Neural progenitor cell (in vitro differentiated cells): ENCODE measurements around the gene ARHGAP21. TPM values are rescaled to one million over a fixed set of nuclear protein-coding genes. Genes with fewer than 3 reads are reported as not detected.

Experiments
- DNase-seq: peaks from one replicate; pipeline ENCODE4 v3.0.0-alpha.2; 2016; ENCODE audit warnings: low spot score
- H2AFZ ChIP-seq: fragments of 200-600 bp; sonication (generic); replicated peaks from 2 replicates; pipeline ENCODE4 v1.6.1; 2016; ENCODE audit warnings: antibody characterized with exemption
- H3F3A ChIP-seq: fragments of 200-600 bp; sonication (generic); 2 replicates; pipeline ENCODE4 v1.6.1; 2016; ENCODE audit warnings: antibody characterized with exemption, low read depth
- H3K27ac ChIP-seq: fragments of 200-600 bp; sonication (generic); 2 replicates; pipeline ENCODE4 v1.5.1; 2016; ENCODE audit warnings: mild to moderate bottlenecking
- H3K27me3 ChIP-seq: fragments of 200-600 bp; sonication (generic); 2 replicates; pipeline ENCODE4 v1.6.1; 2016; ENCODE audit warnings: mild to moderate bottlenecking, moderate library complexity
- H3K36me3 ChIP-seq: fragments of 200-600 bp; sonication (generic); 2 replicates; pipeline ENCODE4 v1.5.1; 2016
- H3K4me1 ChIP-seq: fragments of 200-600 bp; sonication (generic); 2 replicates; pipeline ENCODE4 v1.6.1; 2016; ENCODE audit warnings: mixed run types
- H3K4me2 ChIP-seq: fragments of 200-600 bp; sonication (generic); 2 replicates; pipeline ENCODE4 v1.6.1; 2016
- H3K4me3 ChIP-seq: fragments of 200-600 bp; sonication (generic); 2 replicates; pipeline ENCODE4 v1.5.1; 2016
- H3K79me2 ChIP-seq: fragments of 200-600 bp; sonication (generic); 2 replicates; pipeline ENCODE4 v1.6.1; 2016; ENCODE audit warnings: low read depth
- H3K9ac ChIP-seq: fragments of 200-600 bp; sonication (generic); 2 replicates; pipeline ENCODE4 v1.6.1; 2016
- H3K9me3 ChIP-seq: fragments of 200-600 bp; sonication (generic); 2 replicates; pipeline ENCODE4 v1.5.1; 2016; ENCODE audit warnings: low read depth
- H4K20me1 ChIP-seq: fragments of 200-600 bp; sonication (generic); 2 replicates; pipeline ENCODE4 v1.6.1; 2016; ENCODE audit warnings: low read depth
- H3K27ac Mint-ChIP-seq: 3 replicates; pipeline ENCODE4 v1.8.0; 2021; ENCODE audit warnings: mixed read lengths
- H3K27me3 Mint-ChIP-seq: 2 replicates; pipeline ENCODE4 v1.8.0; 2022; ENCODE audit warnings: low read depth, mild to moderate bottlenecking, inconsistent platforms, moderate library complexity, mixed read lengths; ENCODE audit not compliant: insufficient read depth
- H3K36me3 Mint-ChIP-seq: 3 replicates; pipeline ENCODE4 v1.8.0; 2021; ENCODE audit warnings: mixed read lengths
- H3K4me1 Mint-ChIP-seq: 3 replicates; pipeline ENCODE4 v1.8.0; 2021; ENCODE audit warnings: mixed read lengths
- H3K4me3 Mint-ChIP-seq: 3 replicates; pipeline ENCODE4 v1.8.0; 2021; ENCODE audit warnings: mild to moderate bottlenecking, moderate library complexity, mixed read lengths
- H3K9me3 Mint-ChIP-seq: 3 replicates; pipeline ENCODE4 v1.8.0; 2020; ENCODE audit warnings: mixed read lengths
- EZH2 ChIP-seq: fragments of 200-600 bp; sonication (generic); IDR thresholded peaks from 2 replicates; pipeline ENCODE4 v1.6.1; 2017; ENCODE audit warnings: antibody characterized with exemption, mild to moderate bottlenecking, moderate library complexity
- EZH2phosphoT487 ChIP-seq: fragments of 200-600 bp; sonication (generic); IDR thresholded peaks from 2 replicates; pipeline ENCODE4 v1.6.1; 2017; ENCODE audit warnings: antibody characterized with exemption
- total RNA-seq: library from RNA; depleted of rRNA; stranded (reverse); fragments of >200 nt; gene quantifications from 2 replicates; pipeline ENCODE4 v1.2.3, GENCODE V29; 2015; ENCODE audit warnings: low replicate concordance
- TF ChIP-seq, protein P1 (sequence below): fragments of 200-600 bp; sonication (generic); IDR thresholded peaks from 2 replicates; pipeline ENCODE4 v1.5.1; 2017; ENCODE audit warnings: antibody characterized with exemption, mild to moderate bottlenecking

Gene ARHGAP21
- total RNA-seq, 1 donor from 2014 or later: 65.7 TPM

- no peak overlapping the region for H3K27ac Mint-ChIP-seq
- no peak overlapping the region for H3K27ac ChIP-seq
- no peaks in the 10 kb centered on the region for H3K36me3 ChIP-seq
- no peaks in the 10 kb centered on the region for H3K9me3 ChIP-seq
- H3K4me1 Mint-ChIP-seq: peaks cover 16% of the 10 kb centered on the region
- H3K4me3 ChIP-seq: no peak overlapping the region
- no peak overlapping the region for H3K9ac ChIP-seq
- H3K4me3 Mint-ChIP-seq: no peak overlapping the region
- peak overlapping the region; percentile 95 for H3K4me2 ChIP-seq
- H3F3A ChIP-seq: no peaks in the 10 kb centered on the region
- H3K27me3 ChIP-seq: peaks cover 7% of the 10 kb centered on the region
- DNase-seq: no peak
- no peaks in the 10 kb centered on the region for H3K27me3 Mint-ChIP-seq
- H3K4me1 ChIP-seq: peaks cover 47% of the 10 kb centered on the region
- TF ChIP-seq, protein P1, sequence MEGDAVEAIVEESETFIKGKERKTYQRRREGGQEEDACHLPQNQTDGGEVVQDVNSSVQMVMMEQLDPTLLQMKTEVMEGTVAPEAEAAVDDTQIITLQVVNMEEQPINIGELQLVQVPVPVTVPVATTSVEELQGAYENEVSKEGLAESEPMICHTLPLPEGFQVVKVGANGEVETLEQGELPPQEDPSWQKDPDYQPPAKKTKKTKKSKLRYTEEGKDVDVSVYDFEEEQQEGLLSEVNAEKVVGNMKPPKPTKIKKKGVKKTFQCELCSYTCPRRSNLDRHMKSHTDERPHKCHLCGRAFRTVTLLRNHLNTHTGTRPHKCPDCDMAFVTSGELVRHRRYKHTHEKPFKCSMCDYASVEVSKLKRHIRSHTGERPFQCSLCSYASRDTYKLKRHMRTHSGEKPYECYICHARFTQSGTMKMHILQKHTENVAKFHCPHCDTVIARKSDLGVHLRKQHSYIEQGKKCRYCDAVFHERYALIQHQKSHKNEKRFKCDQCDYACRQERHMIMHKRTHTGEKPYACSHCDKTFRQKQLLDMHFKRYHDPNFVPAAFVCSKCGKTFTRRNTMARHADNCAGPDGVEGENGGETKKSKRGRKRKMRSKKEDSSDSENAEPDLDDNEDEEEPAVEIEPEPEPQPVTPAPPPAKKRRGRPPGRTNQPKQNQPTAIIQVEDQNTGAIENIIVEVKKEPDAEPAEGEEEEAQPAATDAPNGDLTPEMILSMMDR: no peak
- TF ChIP-seq EZH2phosphoT487 (no peak), EZH2 (no peak)
- no peak overlapping the region for H2AFZ ChIP-seq
- peaks cover 74% of the 10 kb centered on the region for H4K20me1 ChIP-seq
- H3K36me3 Mint-ChIP-seq: peaks cover 11% of the 10 kb centered on the region
- peaks cover 98% of the 10 kb centered on the region for H3K79me2 ChIP-seq
- H3K9me3 Mint-ChIP-seq: no peaks in the 10 kb centered on the region
Observed at GRCh38 chr10:24718031-24718855, 5.4 kb downstream of the ARHGAP21 start.

DNA sequence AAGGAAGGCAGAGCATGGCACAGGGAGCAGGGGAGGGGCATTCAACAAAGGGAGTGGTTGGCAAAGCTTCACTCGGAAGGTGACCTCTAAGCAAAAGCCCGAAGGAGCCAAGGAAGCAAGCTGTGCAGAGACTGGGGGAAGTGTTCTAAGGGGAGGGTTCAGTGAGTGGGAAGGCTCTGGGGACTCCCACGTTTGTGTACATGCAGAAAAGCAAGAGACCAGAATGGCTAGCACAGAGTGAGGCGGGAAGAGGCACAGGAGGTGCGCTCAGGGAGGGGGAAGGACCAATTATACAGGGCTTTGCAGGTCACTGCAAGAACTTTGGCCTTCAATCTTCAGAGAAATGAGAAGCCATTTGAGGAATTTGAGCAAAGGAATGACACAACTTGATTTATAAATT, 7.4 kb downstream of the ARHGAP21 start:
- TF ChIP-seq EZH2 (no peak), EZH2phosphoT487 (no peak)
- TF ChIP-seq, protein P1: no peak
- H3K27ac ChIP-seq: no peak overlapping the region
- H3K9me3 ChIP-seq: no peaks in the 10 kb centered on the region
- H3K4me3 Mint-ChIP-seq: no peak overlapping the region
- peaks cover 100% of the 10 kb centered on the region for H3K79me2 ChIP-seq
- H3K4me3 ChIP-seq: no peak overlapping the region
- H3K9ac ChIP-seq: no peak overlapping the region
- no peak overlapping the region for H3K27ac Mint-ChIP-seq
- H3K36me3 Mint-ChIP-seq: peaks cover 17% of the 10 kb centered on the region
- H2AFZ ChIP-seq: no peak overlapping the region
- peaks cover 2% of the 10 kb centered on the region for H3K9me3 Mint-ChIP-seq
- peaks cover 63% of the 10 kb centered on the region for H4K20me1 ChIP-seq
- no peaks in the 10 kb centered on the region for H3K27me3 ChIP-seq
- no peaks in the 10 kb centered on the region for H3K36me3 ChIP-seq
- no peaks in the 10 kb centered on the region for H3K27me3 Mint-ChIP-seq
- no peak for DNase-seq
- peaks cover 11% of the 10 kb centered on the region for H3K4me1 Mint-ChIP-seq
- no peak overlapping the region for H3K4me2 ChIP-seq
- H3K4me1 ChIP-seq: peaks cover 47% of the 10 kb centered on the region
- no peaks in the 10 kb centered on the region for H3F3A ChIP-seq

DNA sequence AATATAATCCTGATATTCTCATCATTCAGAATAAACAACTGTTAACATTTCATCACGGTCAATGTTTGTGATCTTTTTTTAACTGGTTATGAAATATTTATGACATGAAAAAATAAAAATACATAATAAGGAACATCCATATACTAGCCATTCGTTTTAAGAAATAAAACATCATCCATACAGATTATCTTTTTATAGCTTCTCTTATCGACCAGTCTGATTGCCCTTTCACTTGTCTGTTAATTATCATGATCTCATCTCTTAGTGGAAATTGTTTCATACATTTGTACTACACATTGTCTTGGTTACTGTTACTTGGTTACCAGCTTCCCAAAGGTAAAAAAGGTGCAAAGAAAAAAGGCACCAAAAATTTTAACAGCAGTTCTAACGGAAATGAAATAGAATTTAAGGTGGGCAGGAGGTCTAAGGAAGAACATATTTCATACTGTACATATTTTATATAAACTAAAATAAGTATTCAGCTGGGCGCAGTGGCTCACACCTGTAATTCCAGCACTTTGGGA, 8.4 kb downstream of the ARHGAP21 start:
- no peak overlapping the region for H3K4me3 ChIP-seq
- no peak overlapping the region for H3K4me3 Mint-ChIP-seq
- H3K9ac ChIP-seq: no peak overlapping the region
- H3K36me3 Mint-ChIP-seq: peaks cover 18% of the 10 kb centered on the region
- no peak overlapping the region for H2AFZ ChIP-seq
- peaks cover 99% of the 10 kb centered on the region for H3K79me2 ChIP-seq
- H3K27ac Mint-ChIP-seq: no peak overlapping the region
- peaks cover 55% of the 10 kb centered on the region for H4K20me1 ChIP-seq
- H3K36me3 ChIP-seq: no peaks in the 10 kb centered on the region
- H3K9me3 Mint-ChIP-seq: peaks cover 2% of the 10 kb centered on the region
- no peaks in the 10 kb centered on the region for H3K9me3 ChIP-seq
- H3K4me2 ChIP-seq: no peak overlapping the region
- H3K4me1 ChIP-seq: peaks cover 39% of the 10 kb centered on the region
- no peaks in the 10 kb centered on the region for H3F3A ChIP-seq
- H3K4me1 Mint-ChIP-seq: peaks cover 2% of the 10 kb centered on the region
- TF ChIP-seq, protein P1: no peak
- no peak for TF ChIP-seq EZH2phosphoT487
- TF ChIP-seq EZH2: no peak
- no peak for DNase-seq
- H3K27ac ChIP-seq: no peak overlapping the region
- no peaks in the 10 kb centered on the region for H3K27me3 Mint-ChIP-seq
- no peaks in the 10 kb centered on the region for H3K27me3 ChIP-seq
